Fibroblast of skin of right quadriceps (primary cell): ENCODE measurements around the gene CHST13.

Experiments used
- DNase-seq: peaks from one replicate; pipeline ENCODE4 v3.0.0-alpha.2; 2013

Gene CHST13

GRCh38 chr3:126510308-126510910 is 13.5 kb upstream of the CHST13 start:
- DNase-seq: no peak

GRCh38 chr3:126511291-126511690 is 12.7 kb upstream of the CHST13 start:
- no peak for DNase-seq

- no peak for DNase-seq
Measured at GRCh38 chr3:126512026-126512425, 11.9 kb upstream of the CHST13 start.

GRCh38 chr3:126512916-126513650 is 10.9 kb upstream of the CHST13 start:
- DNase-seq: no peak

- no peak for DNase-seq
Measured at GRCh38 chr3:126514161-126514560, 9.8 kb upstream of the CHST13 start.

GRCh38 chr3:126515066-126515706 is 8.8 kb upstream of the CHST13 start:
- no peak for DNase-seq

GRCh38 chr3:126516152-126516935 is 7.6 kb upstream of the CHST13 start:
- no peak for DNase-seq

- no peak for DNase-seq
Measured at GRCh38 chr3:126516936-126517290, 7.0 kb upstream of the CHST13 start.

- DNase-seq: no peak
Measured at GRCh38 chr3:126517291-126517951, 6.5 kb upstream of the CHST13 start, which contains the start of gene UROC1. Gene UROC1, minus strand, starts transcription at chr3:126517773. Its CDS starts 54 bp downstream, at chr3:126517719.

GRCh38 chr3:126517986-126518778 is 5.8 kb upstream of the CHST13 start:
- no peak for DNase-seq

- DNase-seq: no peak
Measured at GRCh38 chr3:126518779-126519177, 5.2 kb upstream of the CHST13 start.

GRCh38 chr3:126519506-126520455 is 4.2 kb upstream of the CHST13 start:
- no peak for DNase-seq

GRCh38 chr3:126521122-126521891 is 2.6 kb upstream of the CHST13 start:
- DNase-seq: no peak

GRCh38 chr3:126522363-126522788 is 1.6 kb upstream of the CHST13 start:
- DNase-seq: peak; percentile 45

GRCh38 chr3:126524429-126524988 is 554 bp downstream of the CHST13 start:
- no peak for DNase-seq

GRCh38 chr3:126525091-126525852 is 1.3 kb downstream of the CHST13 start:
- no peak for DNase-seq

- DNase-seq: no peak
Measured at GRCh38 chr3:126525853-126526667, 2.1 kb downstream of the CHST13 start.

- DNase-seq: no peak
Measured at GRCh38 chr3:126526668-126527005, 2.7 kb downstream of the CHST13 start.
